ENCODE measurements around the gene BRD1.

DNA sequence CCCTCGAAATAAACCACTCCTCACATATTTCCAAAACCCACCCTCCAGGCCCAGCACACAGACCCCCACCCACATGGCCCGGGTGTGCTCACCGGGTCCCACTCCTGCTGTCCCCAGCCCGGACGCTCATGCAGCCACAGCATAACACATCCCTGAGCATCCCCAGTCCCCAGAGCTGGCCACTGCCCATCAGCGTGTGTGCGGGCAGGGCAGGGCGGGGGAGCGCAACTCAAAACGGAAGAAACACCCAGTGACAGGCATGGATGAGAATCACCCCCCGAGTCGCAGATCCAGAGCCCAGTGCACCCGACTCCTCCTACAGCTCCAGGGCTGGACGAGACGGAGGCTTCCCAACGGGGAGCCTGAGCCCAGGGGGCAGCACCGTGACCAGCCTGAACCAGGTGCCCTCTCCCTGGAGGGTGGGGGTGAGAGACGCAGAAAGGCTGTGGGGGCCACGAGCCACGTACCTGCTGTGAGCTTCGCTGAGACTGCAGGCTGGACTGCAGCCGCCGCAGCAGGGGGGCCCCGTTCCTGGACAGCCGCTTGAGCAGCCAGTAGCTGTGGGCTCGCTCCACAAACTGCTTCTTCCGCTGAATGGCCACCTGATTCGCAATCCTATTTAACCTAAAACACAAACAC, 23.8 kb downstream of the BRD1 start:
- no peak for TF ChIP-seq SP1 (IDR thresholded peaks at IDR 0.05)
- no peak for TF ChIP-seq ELF4 (IDR thresholded peaks at IDR 0.05)
- no peak for TF ChIP-seq BHLHE40 (IDR thresholded peaks at IDR 0.05; ENCODE audit: borderline replicate concordance)
- no peak for TF ChIP-seq FOXM1 (IDR thresholded peaks at IDR 0.05; ENCODE audit: borderline replicate concordance)
- TF ChIP-seq ARNT (IDR thresholded peaks at IDR 0.05), result no peak
- no peak for TF ChIP-seq FOXK2 (IDR thresholded peaks at IDR 0.05)
- TF ChIP-seq FOXA1 (IDR thresholded peaks at IDR 0.05), result no peak
- no peak for TF ChIP-seq SUZ12 (IDR thresholded peaks at IDR 0.05)
- TF ChIP-seq TARDBP (IDR thresholded peaks at IDR 0.05), result no peak
